BE2C (cell line): ENCODE measurements around the gene SLC43A3.

Experiments used
- DNase-seq: peaks from one replicate; pipeline ENCODE4 v3.0.0-alpha.2; 2020
- H3K27me3 ChIP-seq: fragments of 250-450 bp; sonication (Bioruptor Pico); 2 replicates; pipeline ENCODE4 v1.5.1; 2020; ENCODE audit warnings: mild to moderate bottlenecking
- H3K36me3 ChIP-seq: fragments of 250-450 bp; sonication (Bioruptor Pico); 2 replicates; pipeline ENCODE4 v1.5.1; 2020; ENCODE audit warnings: mild to moderate bottlenecking
- H3K4me1 ChIP-seq: fragments of 250-450 bp; sonication (Bioruptor Pico); 2 replicates; pipeline ENCODE4 v1.5.1; 2020
- H3K4me3 ChIP-seq: 2 replicates; pipeline ENCODE4 v1.5.1; 2011; ENCODE audit warnings: low read depth, low read length
- H3K9me3 ChIP-seq: fragments of 250-450 bp; sonication (Bioruptor Pico); 2 replicates; pipeline ENCODE4 v1.5.1; 2020
- CTCF ChIP-seq: IDR thresholded peaks from 2 replicates; pipeline ENCODE4 v1.5.1; 2012; ENCODE audit warnings: mild to moderate bottlenecking, low read depth, low read length

Gene SLC43A3

DNA sequence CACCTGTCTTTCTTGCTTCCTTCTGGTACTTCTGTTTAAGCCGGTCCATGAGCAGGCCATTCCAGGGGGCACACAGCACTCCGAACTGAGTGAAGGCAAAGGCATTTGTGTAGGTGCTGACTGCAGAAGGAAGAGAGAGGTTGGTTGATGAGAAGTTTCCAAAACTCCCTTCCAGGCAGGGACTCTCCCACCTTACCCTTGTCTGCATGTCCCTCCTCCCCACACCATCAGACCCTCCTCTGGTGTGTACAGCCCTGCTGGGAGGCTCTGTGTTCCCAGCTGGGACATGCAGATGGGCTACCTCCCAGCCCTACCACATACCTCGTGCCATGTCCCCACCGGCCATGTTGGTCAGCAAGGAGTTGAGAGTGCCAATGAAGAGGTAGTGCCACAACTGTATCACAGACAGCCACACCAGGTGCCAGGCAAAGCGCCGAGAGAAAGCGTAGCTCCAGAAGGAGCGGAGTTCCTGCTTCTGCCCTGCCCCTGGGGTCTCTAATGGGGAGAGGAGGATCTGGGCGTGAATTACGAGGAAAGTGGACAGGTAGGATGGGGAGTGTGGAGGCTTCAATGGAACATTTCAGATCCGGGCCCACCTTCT, 12.2 kb downstream of the SLC43A3 start:
- DNase-seq, result no peak
- H3K4me3 ChIP-seq, result no peak overlapping the region

DNA sequence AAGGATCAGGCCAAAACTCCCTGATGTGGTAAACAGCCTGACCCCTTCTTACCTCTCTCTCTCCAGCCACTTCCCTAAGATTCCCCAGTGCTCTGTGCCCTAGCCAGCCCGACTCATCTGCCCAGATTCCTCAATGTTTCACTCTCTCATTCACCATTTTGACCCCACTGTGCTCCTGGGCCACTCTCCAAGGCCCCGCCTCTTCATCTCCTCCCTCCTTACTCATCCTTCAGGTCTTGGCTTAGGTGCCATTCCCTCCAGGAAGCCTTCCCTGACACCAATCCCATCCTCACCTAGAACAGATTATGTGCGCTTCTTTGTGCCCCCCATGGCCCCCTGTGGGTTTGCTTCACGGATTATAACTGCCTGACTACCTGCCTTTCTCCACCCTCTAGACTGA, 13.2 kb downstream of the SLC43A3 start:
- H3K4me1 ChIP-seq, result no peaks in the 10 kb centered on the region
- no peaks in the 10 kb centered on the region for H3K9me3 ChIP-seq
- no peak for DNase-seq
- H3K4me3 ChIP-seq, result no peak overlapping the region
- no peaks in the 10 kb centered on the region for H3K27me3 ChIP-seq
- TF ChIP-seq CTCF, result no peak
- no peaks in the 10 kb centered on the region for H3K36me3 ChIP-seq

More for the DNA sequence above, 12.2 kb downstream of the SLC43A3 start:
- no peaks in the 10 kb centered on the region for H3K36me3 ChIP-seq
- H3K27me3 ChIP-seq, result no peaks in the 10 kb centered on the region
- no peak for TF ChIP-seq CTCF
- H3K9me3 ChIP-seq, result no peaks in the 10 kb centered on the region
- H3K4me1 ChIP-seq, result no peaks in the 10 kb centered on the region

DNA sequence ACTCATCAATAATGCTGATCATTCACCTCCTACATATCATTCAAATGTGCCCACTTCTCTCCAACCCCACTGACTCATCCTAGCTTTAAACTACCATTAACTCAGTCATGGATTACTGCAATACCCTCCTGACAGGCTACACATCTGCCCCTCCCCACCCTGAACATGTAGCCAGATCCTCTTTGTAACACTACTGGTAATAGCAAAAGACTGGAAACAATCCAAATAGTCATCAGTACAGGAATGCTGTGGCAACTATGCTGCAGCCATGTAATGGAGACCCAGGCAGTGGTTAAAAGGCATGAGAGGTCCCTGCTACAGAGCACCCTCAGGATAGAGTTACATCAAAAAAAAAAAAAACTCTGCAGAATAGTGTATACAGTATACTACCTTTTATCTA, 16.6 kb downstream of the SLC43A3 start:
- no peaks in the 10 kb centered on the region for H3K36me3 ChIP-seq
- no peak for DNase-seq
- no peaks in the 10 kb centered on the region for H3K9me3 ChIP-seq
- no peak overlapping the region for H3K4me3 ChIP-seq
- TF ChIP-seq CTCF, result no peak
- no peaks in the 10 kb centered on the region for H3K27me3 ChIP-seq
- H3K4me1 ChIP-seq, result no peaks in the 10 kb centered on the region

DNA sequence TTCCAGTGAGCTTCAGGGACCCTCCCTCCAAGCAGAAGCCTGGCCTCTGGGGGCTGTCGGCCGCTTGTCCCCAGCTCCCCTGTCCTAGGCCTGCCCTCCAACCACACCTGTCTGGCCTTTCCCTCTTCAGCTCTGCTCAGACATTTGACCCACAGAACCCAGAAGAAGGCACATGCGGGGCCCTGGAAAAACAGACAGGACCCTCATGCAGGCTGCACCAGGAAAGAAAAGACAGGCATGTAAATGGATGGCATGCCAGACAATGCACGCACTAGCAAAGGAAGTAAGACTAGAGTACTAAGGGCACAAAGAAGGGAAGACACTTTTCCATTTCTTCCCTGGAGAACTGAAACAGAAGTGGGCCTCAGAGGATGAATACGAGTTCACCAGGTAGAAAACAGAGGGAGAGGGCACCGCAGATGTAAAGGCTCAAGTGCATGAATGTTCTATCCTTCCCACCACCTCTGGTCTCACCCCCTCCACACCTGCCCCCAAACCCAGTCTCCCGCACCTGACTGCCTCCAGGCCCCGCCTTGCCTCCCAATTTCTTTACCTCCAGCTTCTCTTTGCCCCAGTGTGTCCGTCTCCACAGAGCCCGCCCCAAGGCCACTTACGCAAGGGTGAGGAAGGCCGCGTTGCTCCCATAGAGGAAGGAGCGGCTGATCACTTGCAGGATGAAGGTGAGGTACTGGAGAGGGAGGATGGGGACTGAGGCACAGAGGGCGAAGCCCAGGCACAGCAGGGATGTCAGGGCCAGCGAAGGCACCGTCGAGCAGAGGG, 17.4 kb downstream of the SLC43A3 start:
- no peaks in the 10 kb centered on the region for H3K36me3 ChIP-seq
- H3K4me1 ChIP-seq, result no peaks in the 10 kb centered on the region
- TF ChIP-seq CTCF, result no peak
- no peaks in the 10 kb centered on the region for H3K27me3 ChIP-seq
- DNase-seq, result no peak
- H3K9me3 ChIP-seq, result no peaks in the 10 kb centered on the region
- H3K4me3 ChIP-seq, result no peak overlapping the region

GRCh38 chr11:57408771-57409170, 18.1 kb downstream of the SLC43A3 start:
- Histone ChIP-seq H3K36me3 (no peaks in the 10 kb centered on the region), H3K9me3 (no peaks in the 10 kb centered on the region), H3K4me1 (no peaks in the 10 kb centered on the region), H3K4me3 (no peak overlapping the region), H3K27me3 (no peaks in the 10 kb centered on the region)
- no peak for DNase-seq
- no peak for TF ChIP-seq CTCF

- Histone ChIP-seq H3K9me3 (no peaks in the 10 kb centered on the region), H3K4me3 (no peak overlapping the region), H3K36me3 (no peaks in the 10 kb centered on the region), H3K27me3 (no peaks in the 10 kb centered on the region), H3K4me1 (no peaks in the 10 kb centered on the region)
- DNase-seq, result no peak
- no peak for TF ChIP-seq CTCF
Observed at GRCh38 chr11:57407941-57408475, 18.9 kb downstream of the SLC43A3 start.
